Smooth muscle cell (in vitro differentiated cells): ENCODE data around the gene LENG9. TPM values are rescaled to one million over a fixed set of nuclear protein-coding genes. Genes with fewer than 3 reads are reported as not detected.

Source experiments
- DNase-seq: peaks from one replicate; lab custom pipeline; 2025; ENCODE audit not compliant: unreplicated experiment; lab: John Stamatoyannopoulos, UW
- H2AFZ ChIP-seq: fragments of 200-600 bp; sonication (generic); 2 replicates; pipeline ENCODE4 v1.6.0; 2016; ENCODE audit warnings: antibody characterized with exemption, low read depth, mild to moderate bottlenecking
- H3F3A ChIP-seq: fragments of 200-600 bp; sonication (generic); 2 replicates; pipeline ENCODE4 v1.6.0; 2017; ENCODE audit warnings: antibody characterized with exemption, low read depth
- H3K27ac ChIP-seq: fragments of 200-600 bp; sonication (generic); 2 replicates; pipeline ENCODE4 v1.5.1; 2016; ENCODE audit warnings: low read depth, mild to moderate bottlenecking
- H3K27me3 ChIP-seq: fragments of 200-600 bp; sonication (generic); 2 replicates; pipeline ENCODE4 v1.6.1; 2016; ENCODE audit warnings: low read depth, mild to moderate bottlenecking
- H3K36me3 ChIP-seq: fragments of 200-600 bp; sonication (generic); 2 replicates; pipeline ENCODE4 v1.5.1; 2016; ENCODE audit warnings: low read depth
- H3K4me1 ChIP-seq: fragments of 200-600 bp; sonication (generic); 2 replicates; pipeline ENCODE4 v1.5.1; 2016; ENCODE audit warnings: low read depth
- H3K4me2 ChIP-seq: fragments of 200-600 bp; sonication (generic); 2 replicates; pipeline ENCODE4 v1.6.0; 2016; ENCODE audit warnings: mild to moderate bottlenecking
- H3K4me3 ChIP-seq: fragments of 200-600 bp; sonication (generic); 2 replicates; pipeline ENCODE4 v1.5.1; 2016; ENCODE audit warnings: mild to moderate bottlenecking
- H3K79me2 ChIP-seq: fragments of 200-600 bp; sonication (generic); 2 replicates; pipeline ENCODE4 v1.6.0; 2016; ENCODE audit warnings: low read depth, mild to moderate bottlenecking
- H3K9ac ChIP-seq: fragments of 200-600 bp; sonication (generic); 2 replicates; pipeline ENCODE4 v1.6.0; 2016; ENCODE audit warnings: low read depth
- H3K9me3 ChIP-seq: fragments of 200-600 bp; sonication (generic); replicated peaks from 2 replicates; pipeline ENCODE4 v1.5.1; 2016; ENCODE audit warnings: low read depth
- H4K20me1 ChIP-seq: fragments of 200-600 bp; sonication (generic); 2 replicates; pipeline ENCODE4 v1.6.0; 2016; ENCODE audit warnings: low read depth
- CTCF ChIP-seq: fragments of 200-600 bp; sonication (generic); IDR thresholded peaks from 2 replicates; pipeline ENCODE4 v1.5.1; 2017; ENCODE audit warnings: borderline replicate concordance, mild to moderate bottlenecking, antibody characterized with exemption; ENCODE audit not compliant: insufficient read depth, poor library complexity, severe bottlenecking
- WGBS: methylation state at CpG from one replicate; pipeline ENCODE4 v1.1.7; 2016; ENCODE audit warnings: low lambda C conversion rate; 5-methylcytosine and 5-hydroxymethylcytosine counted together
- polyA plus RNA-seq: library from polyadenylated mRNA; unstranded; fragments of >200 nt; fragmentation: Nextera tagmentation; extraction: Ambion mirVana; gene quantifications from 2 replicates; pipeline ENCODE4 v1.2.1, GENCODE V29; 2016
- total RNA-seq: library from RNA; depleted of rRNA; stranded (reverse); fragments of >200 nt; gene quantifications from 2 replicates; pipeline ENCODE4 v1.2.3, GENCODE V29; 2014

The LENG9 gene
- total and polyA plus RNA-seq, 2 experiments from 2014 or later, result 0.57 to 4.1 TPM

GRCh38 chr19:54461210-54461609 lies 2.4 kb downstream of the LENG9 start:
- Histone ChIP-seq H3K4me3 (no peak overlapping the region), H3K79me2 (peaks cover 29% of the 10 kb centered on the region), H3F3A (peaks cover 35% of the 10 kb centered on the region), H3K36me3 (peaks cover 7% of the 10 kb centered on the region), H4K20me1 (peaks cover 69% of the 10 kb centered on the region), H3K4me2 (peak overlapping the region; percentile 98), H3K27me3 (no peaks in the 10 kb centered on the region), H3K9me3 (no peaks in the 10 kb centered on the region), H3K27ac (peak overlapping the region; percentile 90), H3K9ac (no peak overlapping the region), H3K4me1 (no peaks in the 10 kb centered on the region), H2AFZ (no peak overlapping the region)
- no peak for TF ChIP-seq CTCF
- DNase-seq, result no peak
- WGBS, result 97% methylated on average over 27 of the region's 27 CpGs

- no peaks in the 10 kb centered on the region for H3K4me1 ChIP-seq
- H3K79me2 ChIP-seq, result peaks cover 34% of the 10 kb centered on the region
- H3K27ac ChIP-seq, result peak overlapping the region; percentile 28
- peaks cover 7% of the 10 kb centered on the region for H3K36me3 ChIP-seq
- peaks cover 29% of the 10 kb centered on the region for H3F3A ChIP-seq
- no peaks in the 10 kb centered on the region for H3K27me3 ChIP-seq
- no peak overlapping the region for H3K4me3 ChIP-seq
- H3K9ac ChIP-seq, result no peak overlapping the region
- DNase-seq, result no peak
- H3K9me3 ChIP-seq, result no peaks in the 10 kb centered on the region
- 92% methylated on average over 25 of the region's 39 CpGs for WGBS
- TF ChIP-seq CTCF, result no peak
- H3K4me2 ChIP-seq, result no peak overlapping the region
- H2AFZ ChIP-seq, result no peak overlapping the region
- H4K20me1 ChIP-seq, result peaks cover 77% of the 10 kb centered on the region
These were observed 3.2 kb downstream of the LENG9 start for GRCh38 chr19:54460230-54461005.

- Histone ChIP-seq H2AFZ (no peak overlapping the region), H3K4me1 (no peaks in the 10 kb centered on the region), H3K4me2 (no peak overlapping the region), H3K27me3 (no peaks in the 10 kb centered on the region), H3K9me3 (no peaks in the 10 kb centered on the region), H3K4me3 (no peak overlapping the region), H3K36me3 (peaks cover 7% of the 10 kb centered on the region), H3K79me2 (peaks cover 42% of the 10 kb centered on the region), H3K9ac (no peak overlapping the region), H3F3A (peaks cover 29% of the 10 kb centered on the region), H3K27ac (peak overlapping the region; percentile 28), H4K20me1 (peaks cover 85% of the 10 kb centered on the region)
- no peak for TF ChIP-seq CTCF
- 92% methylated on average over 16 of the region's 16 CpGs for WGBS
- DNase-seq, result no peak
These were observed 4.0 kb downstream of the LENG9 start for GRCh38 chr19:54459282-54460229.
